Measurements from ENCODE around the gene LPP. TPM values are rescaled to one million over a fixed set of nuclear protein-coding genes. Genes with fewer than 3 reads are reported as not detected.

Gene LPP
- total RNA-seq, 4 donors from 2014 or later, result 56.0 to 65.7 (median 58.1) TPM

DNA sequence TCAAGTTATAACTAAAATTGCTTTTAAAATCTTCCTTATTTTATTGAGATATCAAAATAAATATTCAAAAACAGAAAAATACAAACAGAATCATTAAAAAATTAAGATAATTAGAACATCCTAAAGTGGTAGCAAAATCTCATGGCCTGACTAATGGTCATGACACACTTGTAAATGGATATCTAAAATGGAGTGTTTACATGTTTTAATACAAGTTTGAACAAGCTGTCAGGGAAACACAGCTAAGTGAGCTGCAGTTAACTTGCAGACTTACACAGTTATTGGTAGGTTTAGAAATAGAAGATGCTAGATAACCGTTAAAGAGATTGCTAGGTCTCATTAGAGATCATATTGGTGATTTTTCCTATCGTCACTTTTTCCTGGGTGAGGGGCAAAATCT, 242.3 kb downstream of the LPP start:
- H3K4me3 ChIP-seq, result no peak overlapping the region
- peaks cover 35 to 43% of the 10 kb centered on the region in 2 donors for H3K4me1 ChIP-seq
- H3K9me3 ChIP-seq, result no peaks in the 10 kb centered on the region
- H3K27ac ChIP-seq, result peak overlapping the region; percentile 71 to 82 (median 75)
- no peak for ATAC-seq
- TF ChIP-seq, protein P1, sequence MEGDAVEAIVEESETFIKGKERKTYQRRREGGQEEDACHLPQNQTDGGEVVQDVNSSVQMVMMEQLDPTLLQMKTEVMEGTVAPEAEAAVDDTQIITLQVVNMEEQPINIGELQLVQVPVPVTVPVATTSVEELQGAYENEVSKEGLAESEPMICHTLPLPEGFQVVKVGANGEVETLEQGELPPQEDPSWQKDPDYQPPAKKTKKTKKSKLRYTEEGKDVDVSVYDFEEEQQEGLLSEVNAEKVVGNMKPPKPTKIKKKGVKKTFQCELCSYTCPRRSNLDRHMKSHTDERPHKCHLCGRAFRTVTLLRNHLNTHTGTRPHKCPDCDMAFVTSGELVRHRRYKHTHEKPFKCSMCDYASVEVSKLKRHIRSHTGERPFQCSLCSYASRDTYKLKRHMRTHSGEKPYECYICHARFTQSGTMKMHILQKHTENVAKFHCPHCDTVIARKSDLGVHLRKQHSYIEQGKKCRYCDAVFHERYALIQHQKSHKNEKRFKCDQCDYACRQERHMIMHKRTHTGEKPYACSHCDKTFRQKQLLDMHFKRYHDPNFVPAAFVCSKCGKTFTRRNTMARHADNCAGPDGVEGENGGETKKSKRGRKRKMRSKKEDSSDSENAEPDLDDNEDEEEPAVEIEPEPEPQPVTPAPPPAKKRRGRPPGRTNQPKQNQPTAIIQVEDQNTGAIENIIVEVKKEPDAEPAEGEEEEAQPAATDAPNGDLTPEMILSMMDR (IDR thresholded peaks at IDR 0.05 in 4 of 5, conservative IDR thresholded peaks at IDR 0.05 in 1 of 5), result no peak
- in situ Hi-C loops (cut with MboI; ENCODE audit: low sequenced_read_pairs in 4 of 4) (no loop called here), intact Hi-C loops (cut with DNase I; ENCODE audit: low total_unique reads) (no loop called here)
- H3K36me3 ChIP-seq, result no peaks in the 10 kb centered on the region
- no peak for DNase-seq
- no peaks in the 10 kb centered on the region for H3K27me3 ChIP-seq

DNA sequence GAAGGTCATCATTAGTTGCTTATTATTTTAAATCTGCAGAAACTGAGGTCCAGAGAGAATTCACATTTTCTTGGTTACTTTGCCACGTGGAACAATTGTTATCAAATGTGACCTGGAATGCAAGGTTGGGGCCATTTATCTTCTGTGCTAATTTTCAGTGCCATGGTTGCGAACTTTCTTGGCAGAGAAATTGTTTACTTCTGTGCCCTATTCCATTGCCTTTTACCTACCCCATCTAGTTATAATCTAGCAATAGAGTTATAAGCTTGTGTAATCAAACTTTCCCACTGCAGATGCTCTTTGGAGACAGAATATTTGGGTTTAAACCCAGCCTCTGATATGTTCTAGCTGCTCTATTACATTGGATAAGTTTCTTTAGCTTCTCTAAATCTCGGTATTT, 242.9 kb downstream of the LPP start:
- in situ Hi-C loops (cut with MboI; ENCODE audit: low sequenced_read_pairs in 4 of 4) (no loop called here), intact Hi-C loops (cut with DNase I; ENCODE audit: low total_unique reads) (no loop called here)
- H3K4me1 ChIP-seq, result peaks cover 38 to 47% of the 10 kb centered on the region in 2 donors
- no peak for TF ChIP-seq POLR2A (IDR thresholded peaks at IDR 0.05)
- TF ChIP-seq, protein P1 (IDR thresholded peaks at IDR 0.05 in 4 of 5, conservative IDR thresholded peaks at IDR 0.05 in 1 of 5), result no peak
- no peaks in the 10 kb centered on the region for H3K9me3 ChIP-seq
- peak overlapping the region; percentile 71 to 82 (median 75) for H3K27ac ChIP-seq
- ATAC-seq, result peak; percentile 6 to 46
- no peaks in the 10 kb centered on the region for H3K27me3 ChIP-seq
- no peaks in the 10 kb centered on the region for H3K36me3 ChIP-seq
- DNase-seq, result no peak
- H3K4me3 ChIP-seq, result peak overlapping the region; percentile 32 to 47 (median 34)

DNA sequence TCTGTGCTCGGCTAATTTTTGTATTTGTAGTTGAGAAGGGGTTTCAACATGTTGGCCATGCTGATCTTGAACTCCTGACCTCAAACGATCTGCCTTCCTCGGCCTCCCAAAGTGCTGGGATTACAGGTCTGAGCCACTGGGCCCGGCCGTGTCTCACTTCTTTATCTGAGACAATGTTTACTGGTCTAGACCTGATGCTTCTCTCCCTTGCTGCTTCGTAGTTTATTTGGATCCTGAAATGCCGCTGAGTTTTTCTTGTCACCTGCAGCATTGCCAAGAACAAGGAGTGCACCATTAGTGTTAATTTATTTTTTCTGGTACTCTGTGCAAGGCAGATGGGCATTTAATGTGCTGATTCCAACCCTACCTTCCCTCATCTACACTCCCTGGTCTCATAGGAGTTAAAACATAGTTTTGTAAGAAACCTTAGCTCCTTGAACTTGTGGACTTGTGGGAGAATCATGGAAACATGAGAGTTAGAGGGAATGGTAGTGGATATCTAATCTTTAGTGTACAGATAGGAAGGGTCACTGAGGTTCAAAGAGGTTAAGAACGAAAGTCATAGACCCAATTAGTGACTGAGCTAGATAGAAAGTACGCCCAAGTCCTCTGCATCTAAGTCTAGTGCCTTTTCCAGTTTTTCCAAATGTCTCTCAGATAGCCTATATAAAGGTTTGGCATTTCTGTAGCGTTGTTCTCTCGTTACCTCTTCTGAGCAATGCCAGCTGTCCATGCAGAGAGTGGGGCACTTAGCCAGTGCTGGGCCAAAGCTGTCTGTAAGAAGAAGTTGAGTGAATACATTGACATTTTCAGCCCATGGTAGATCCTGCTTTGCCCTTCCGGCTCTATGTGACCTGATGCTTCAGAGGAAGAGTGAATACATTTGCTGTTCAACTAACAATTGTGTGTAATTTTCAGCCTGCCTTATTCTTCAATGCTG, 244.1 kb downstream of the LPP start:
- in situ Hi-C loops (cut with MboI; ENCODE audit: low sequenced_read_pairs in 4 of 4), result no loop called here
- DNase-seq, result peak; percentile 21 to 58
- H3K36me3 ChIP-seq, result no peaks in the 10 kb centered on the region
- peak; percentile 55 to 66 for ATAC-seq
- H3K27ac ChIP-seq, result peak overlapping the region; percentile 71 to 82 (median 75)
- TF ChIP-seq, protein P1 (IDR thresholded peaks at IDR 0.05 in 4 of 5, conservative IDR thresholded peaks at IDR 0.05 in 1 of 5), result no peak
- no peak for TF ChIP-seq POLR2A (IDR thresholded peaks at IDR 0.05)
- H3K9me3 ChIP-seq, result no peaks in the 10 kb centered on the region
- intact Hi-C loops (cut with DNase I; ENCODE audit: low total_unique reads), result no loop called here
- H3K27me3 ChIP-seq, result no peaks in the 10 kb centered on the region
- peaks cover 38 to 47% of the 10 kb centered on the region in 2 donors for H3K4me1 ChIP-seq
- peak overlapping the region; percentile 32 to 47 (median 34) for H3K4me3 ChIP-seq

DNA sequence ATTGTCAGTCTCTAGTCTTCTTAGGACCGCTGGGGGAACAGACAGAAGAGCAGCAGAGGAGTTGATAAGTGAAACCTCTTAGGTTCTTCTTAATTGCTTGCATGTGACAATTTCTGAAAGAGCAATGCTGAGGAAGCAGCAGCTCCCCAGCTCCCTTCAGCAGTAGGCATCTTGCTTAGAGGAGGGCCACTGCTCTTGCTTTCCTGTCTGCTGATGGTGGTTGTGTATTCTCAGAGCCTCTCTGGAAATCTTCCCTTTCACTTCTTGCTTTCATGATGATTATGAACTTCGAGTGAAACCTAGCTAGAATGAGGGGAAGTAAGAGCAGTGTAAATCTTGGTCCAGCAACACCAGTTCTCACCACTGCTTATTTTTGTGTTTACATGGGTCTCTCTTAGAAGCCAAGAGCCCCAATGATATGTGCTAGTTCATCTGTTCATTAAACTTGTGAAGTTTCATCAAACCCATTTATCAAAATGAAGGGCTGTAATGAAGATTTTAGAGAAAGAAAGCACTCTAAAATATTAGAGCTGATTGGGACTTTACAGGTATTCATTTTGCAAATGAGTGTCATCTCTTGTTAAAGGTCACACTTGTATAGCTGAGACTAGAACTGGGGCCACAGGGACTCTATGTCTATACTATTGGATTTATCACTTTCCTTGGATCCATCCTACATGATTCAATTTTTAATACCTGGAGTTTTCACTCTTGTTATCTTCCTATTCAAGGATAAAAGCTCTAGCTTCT, 246.7 kb downstream of the LPP start:
- intact Hi-C loops (cut with DNase I; ENCODE audit: low total_unique reads), result no loop called here
- Histone ChIP-seq H3K4me1 (peaks cover 31 to 47% of the 10 kb centered on the region in 2 donors), H3K27ac (no peak overlapping the region), H3K9me3 (no peaks in the 10 kb centered on the region), H3K36me3 (no peaks in the 10 kb centered on the region), H3K27me3 (no peaks in the 10 kb centered on the region), H3K4me3 (no peak overlapping the region)
- ATAC-seq, result no peak
- no peak for TF ChIP-seq POLR2A (IDR thresholded peaks at IDR 0.05)
- TF ChIP-seq, protein P1 (IDR thresholded peaks at IDR 0.05 in 4 of 5, conservative IDR thresholded peaks at IDR 0.05 in 1 of 5), result no peak
- in situ Hi-C loops (cut with MboI; ENCODE audit: low sequenced_read_pairs in 4 of 4), result loop anchor here in 2 of 4 donors (25.0 kb wide), 1 partner anchor 663 kb away; the partner anchor contains the start of gene BCL6 (in 2 of the 2)
- DNase-seq, result no peak

All from gastrocnemius medialis (tissue), 4 donors.